Vagina (tissue), 2 donors: ENCODE results near the gene SCD. TPM values are rescaled to one million over a fixed set of nuclear protein-coding genes. Genes with fewer than 3 reads are reported as not detected.

ENCODE experiments used
- DNase-seq, 2 donors: peaks; one replicate each; pipeline ENCODE4 v3.0.0-alpha.2; 2017; ENCODE audit errors: extremely low spot score in 2 of 2
- H3K27ac ChIP-seq: fragments of 200-600 bp; sonication (generic); one replicate; pipeline ENCODE4 v1.5.1; 2019
- H3K27me3 ChIP-seq: fragments of 200-600 bp; sonication (generic); one replicate; pipeline ENCODE4 v1.5.1; 2019
- H3K36me3 ChIP-seq, 2 donors: fragments of 200-600 bp; sonication (generic); one replicate each; pipeline ENCODE4 v1.5.1; 2017 to 2019
- H3K4me1 ChIP-seq: fragments of 200-600 bp; sonication (generic); one replicate; pipeline ENCODE4 v1.5.1; 2019
- H3K4me3 ChIP-seq, 2 donors: fragments of 200-600 bp; sonication (generic); 1 replicate in 1 of 2; 2 replicates in 1 of 2; pipeline ENCODE4 v1.5.1; 2016 to 2019
- H3K9me3 ChIP-seq: fragments of 200-600 bp; sonication (generic); one replicate; pipeline ENCODE4 v1.5.1; 2019
- CTCF ChIP-seq, 3 experiments: fragments of 450-650 bp in 2 of 3; fragments of 200-600 bp in 1 of 3; sonication (generic) in 1 of 3; IDR thresholded peaks; one replicate each; pipeline ENCODE4 v1.5.1; 2017 to 2019; ENCODE audit warnings: antibody characterized with exemption in 3 of 3, mild to moderate bottlenecking in 2 of 3, moderate library complexity in 2 of 3
- POLR2A ChIP-seq, 2 donors: fragments of 450-650 bp; IDR thresholded peaks; one replicate each; pipeline ENCODE4 v1.6.1; 2017; ENCODE audit warnings: antibody characterized with exemption in 2 of 2, mild to moderate bottlenecking in 2 of 2, moderate library complexity in 2 of 2
- POLR2AphosphoS5 ChIP-seq, 2 donors: sonication (generic); formaldehyde crosslinking; IDR thresholded peaks; one replicate each; pipeline ENCODE4 v1.9.0; 2017; ENCODE audit warnings: antibody characterized with exemption in 2 of 2, mild to moderate bottlenecking in 2 of 2, low read depth in 1 of 2; ENCODE audit not compliant: insufficient read depth in 1 of 2
- intact Hi-C: fragments of 100-400 bp; cut with DNase I; formaldehyde crosslinking; loops from one replicate; pipeline ENCODE4 v1.15.1; 2023
- total RNA-seq: library from RNA; depleted of rRNA; stranded (reverse); fragments of >200 nt; gene quantifications from one replicate; pipeline ENCODE4 v1.2.3, GENCODE V29; 2016

Gene SCD
- total RNA-seq, 1 donor from 2014 or later: 42.7 TPM

- H3K9me3 ChIP-seq: no peaks in the 10 kb centered on the region
- DNase-seq: no peak
- TF ChIP-seq POLR2AphosphoS5 (IDR thresholded peaks at IDR 0.05; ENCODE audit: insufficient read depth in 1 of 2, low read depth in 1 of 2) (no peak), POLR2A (IDR thresholded peaks at IDR 0.05) (no peak), CTCF (IDR thresholded peaks at IDR 0.05) (no peak)
Measured at GRCh38 chr10:100339236-100339635, 7.8 kb upstream of the SCD start.

GRCh38 chr10:100340948-100341847, 5.8 kb upstream of the SCD start:
- TF ChIP-seq POLR2AphosphoS5 (IDR thresholded peaks at IDR 0.05; ENCODE audit: insufficient read depth in 1 of 2, low read depth in 1 of 2): no peak
- H3K4me3 ChIP-seq: no peak overlapping the region
- H3K27me3 ChIP-seq: no peaks in the 10 kb centered on the region
- H3K9me3 ChIP-seq: no peaks in the 10 kb centered on the region
- H3K4me1 ChIP-seq: peaks cover 2% of the 10 kb centered on the region
- intact Hi-C loops: loop anchor here (5.0 kb wide), 1 partner anchor 91 kb away; no protein-coding TSS in a partner anchor
- no peak for DNase-seq
- H3K36me3 ChIP-seq: no peaks in the 10 kb centered on the region
- no peak overlapping the region for H3K27ac ChIP-seq

More at GRCh38 chr10:100339236-100339635, 7.8 kb upstream of the SCD start:
- intact Hi-C loops: no loop called here
- Histone ChIP-seq H3K4me1 (no peaks in the 10 kb centered on the region), H3K36me3 (no peaks in the 10 kb centered on the region), H3K27ac (no peak overlapping the region), H3K4me3 (no peak overlapping the region), H3K27me3 (no peaks in the 10 kb centered on the region)

- peaks cover 8% of the 10 kb centered on the region for H3K4me1 ChIP-seq
- no peak overlapping the region for H3K27ac ChIP-seq
- intact Hi-C loops: loop anchor here (5.0 kb wide), 1 partner anchor 90 kb away; no protein-coding TSS in a partner anchor
- H3K9me3 ChIP-seq: no peaks in the 10 kb centered on the region
- TF ChIP-seq POLR2A (IDR thresholded peaks at IDR 0.05) (no peak), CTCF (IDR thresholded peaks at IDR 0.05) (peak in 2 of 3 experiments; percentile 29 to 49), POLR2AphosphoS5 (IDR thresholded peaks at IDR 0.05; ENCODE audit: insufficient read depth in 1 of 2, low read depth in 1 of 2) (no peak)
- no peak for DNase-seq
- H3K4me3 ChIP-seq: no peak overlapping the region
- no peaks in the 10 kb centered on the region for H3K27me3 ChIP-seq
- H3K36me3 ChIP-seq: no peaks in the 10 kb centered on the region
Measured at GRCh38 chr10:100341953-100342626, 4.9 kb upstream of the SCD start.

GRCh38 chr10:100342627-100342972, 4.4 kb upstream of the SCD start:
- Histone ChIP-seq H3K36me3 (no peaks in the 10 kb centered on the region), H3K27ac (no peak overlapping the region), H3K4me3 (no peak overlapping the region), H3K27me3 (no peaks in the 10 kb centered on the region), H3K9me3 (no peaks in the 10 kb centered on the region), H3K4me1 (peaks cover 12% of the 10 kb centered on the region)
- DNase-seq: no peak
- TF ChIP-seq CTCF (IDR thresholded peaks at IDR 0.05) (no peak), POLR2A (IDR thresholded peaks at IDR 0.05) (no peak), POLR2AphosphoS5 (IDR thresholded peaks at IDR 0.05; ENCODE audit: insufficient read depth in 1 of 2, low read depth in 1 of 2) (no peak)
- intact Hi-C loops: loop anchor here (5.0 kb wide), 1 partner anchor 90 kb away; no protein-coding TSS in a partner anchor

DNA sequence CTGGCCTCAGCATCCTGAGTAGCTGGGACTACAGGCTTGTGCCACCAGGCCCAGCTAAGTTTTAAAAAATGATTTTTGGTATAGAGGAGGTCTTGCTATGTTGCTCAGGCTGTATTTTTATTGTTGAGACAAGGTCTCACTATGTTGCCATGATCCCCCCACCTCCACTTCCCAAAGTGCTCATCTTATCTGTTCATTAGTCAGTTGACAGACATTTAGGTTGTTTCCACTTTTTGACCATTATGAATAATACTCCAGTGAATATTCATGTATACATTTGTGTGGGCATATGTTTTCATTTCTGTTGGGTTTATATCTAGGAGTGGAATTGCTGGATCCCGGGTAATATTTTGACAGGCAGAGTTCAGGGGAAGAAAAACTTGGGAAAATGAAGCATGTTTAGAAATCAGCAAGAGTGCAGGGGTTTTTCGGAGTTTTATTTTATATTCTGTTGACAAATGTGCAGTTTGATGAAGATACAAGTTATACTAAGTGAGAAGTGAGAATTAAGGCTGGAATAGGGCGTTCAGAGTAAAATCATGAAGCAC, 2.7 kb upstream of the SCD start:
- Histone ChIP-seq H3K27me3 (no peaks in the 10 kb centered on the region), H3K9me3 (no peaks in the 10 kb centered on the region), H3K27ac (no peak overlapping the region), H3K36me3 (no peaks in the 10 kb centered on the region), H3K4me3 (no peak overlapping the region), H3K4me1 (peaks cover 19% of the 10 kb centered on the region)
- no peak for DNase-seq
- TF ChIP-seq POLR2A (IDR thresholded peaks at IDR 0.05) (no peak), POLR2AphosphoS5 (IDR thresholded peaks at IDR 0.05; ENCODE audit: insufficient read depth in 1 of 2, low read depth in 1 of 2) (no peak), CTCF (IDR thresholded peaks at IDR 0.05) (no peak)
- intact Hi-C loops: loop anchor here (5.0 kb wide), 1 partner anchor 88 kb away; no protein-coding TSS in a partner anchor
